ENCODE results near the gene PLCL1.

DNA sequence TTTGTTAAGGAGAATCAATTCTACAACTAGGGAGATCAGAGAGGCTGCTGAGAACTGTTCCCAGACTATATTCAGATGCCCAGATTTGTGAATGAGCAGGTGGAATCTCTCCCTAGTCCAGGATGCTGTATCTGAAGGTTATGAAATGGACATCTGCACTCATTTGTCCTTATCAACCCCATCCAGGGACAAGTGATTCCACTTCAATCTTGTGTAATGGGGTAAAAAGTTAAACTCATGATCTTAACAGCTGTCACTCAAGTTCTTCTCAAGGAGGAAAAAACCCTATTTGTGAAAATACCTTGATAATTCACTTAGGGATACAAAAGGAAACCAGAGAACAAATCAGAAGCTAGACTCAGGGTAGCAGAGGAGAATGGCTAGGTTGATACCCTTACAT, 144.8 kb downstream of the PLCL1 start:
- TF ChIP-seq, protein P1, sequence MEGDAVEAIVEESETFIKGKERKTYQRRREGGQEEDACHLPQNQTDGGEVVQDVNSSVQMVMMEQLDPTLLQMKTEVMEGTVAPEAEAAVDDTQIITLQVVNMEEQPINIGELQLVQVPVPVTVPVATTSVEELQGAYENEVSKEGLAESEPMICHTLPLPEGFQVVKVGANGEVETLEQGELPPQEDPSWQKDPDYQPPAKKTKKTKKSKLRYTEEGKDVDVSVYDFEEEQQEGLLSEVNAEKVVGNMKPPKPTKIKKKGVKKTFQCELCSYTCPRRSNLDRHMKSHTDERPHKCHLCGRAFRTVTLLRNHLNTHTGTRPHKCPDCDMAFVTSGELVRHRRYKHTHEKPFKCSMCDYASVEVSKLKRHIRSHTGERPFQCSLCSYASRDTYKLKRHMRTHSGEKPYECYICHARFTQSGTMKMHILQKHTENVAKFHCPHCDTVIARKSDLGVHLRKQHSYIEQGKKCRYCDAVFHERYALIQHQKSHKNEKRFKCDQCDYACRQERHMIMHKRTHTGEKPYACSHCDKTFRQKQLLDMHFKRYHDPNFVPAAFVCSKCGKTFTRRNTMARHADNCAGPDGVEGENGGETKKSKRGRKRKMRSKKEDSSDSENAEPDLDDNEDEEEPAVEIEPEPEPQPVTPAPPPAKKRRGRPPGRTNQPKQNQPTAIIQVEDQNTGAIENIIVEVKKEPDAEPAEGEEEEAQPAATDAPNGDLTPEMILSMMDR (conservative IDR thresholded peaks at IDR 0.05), result no peak
- no peak for TF ChIP-seq ZFX (IDR thresholded peaks at IDR 0.05)
